ENCODE data around the gene METTL26. TPM values are rescaled to one million over a fixed set of nuclear protein-coding genes. Genes with fewer than 3 reads are reported as not detected.

METTL26 gene
- total and polyA plus RNA-seq, 4 donors, result 26.3 to 69.1 (median 41.4) TPM

- Histone ChIP-seq H3K4me1 (ENCODE audit: control insufficient read depth in 4 of 4, insufficient read depth in 4 of 4, low read length in 3 of 4) (peaks cover 4 to 22% (median 11%) of the 10 kb centered on the region in 4 donors), H3K9ac (ENCODE audit: low read depth in 1 of 2, low read length in 2 of 2) (no peak overlapping the region), H3K4me3 (ENCODE audit: low read depth in 1 of 3, low read length in 3 of 3) (no peak overlapping the region), H3K27me3 (ENCODE audit: control insufficient read depth in 4 of 4, insufficient read depth in 4 of 4, low read length in 3 of 4) (no peaks in the 10 kb centered on the region), H3K9me3 (ENCODE audit: control insufficient read depth in 4 of 4, low read length in 3 of 4) (no peaks in the 10 kb centered on the region), H3K27ac (ENCODE audit: low read depth in 1 of 2, low read length in 2 of 2) (peak overlapping the region in 1 of 2 donors; percentile 42), H3K36me3 (ENCODE audit: control insufficient read depth in 4 of 4, insufficient read depth in 3 of 4, low read depth in 1 of 4, low read length in 3 of 4) (peaks cover 0 to 8% (median 2%) of the 10 kb centered on the region in 4 donors)
- DNase-seq (ENCODE audit: low spot score), result peak; percentile 50
- TF ChIP-seq RAD21 (IDR thresholded peaks at IDR 0.05) (peak; percentile 86 to 87), CTCF (IDR thresholded peaks at IDR 0.05; ENCODE audit: low read depth, low read length, missing input control) (peak; percentile 72), FOXA1 (IDR thresholded peaks at IDR 0.05) (no peak)
- WGBS, result 68% methylated on average over 28 of the region's 28 CpGs
Measured at GRCh38 chr16:610513-611381, 25.4 kb downstream of the METTL26 start.

- WGBS, result 68% methylated on average over 14 of the region's 14 CpGs
- no peak overlapping the region for H3K9ac ChIP-seq (ENCODE audit: low read depth in 1 of 2, low read length in 2 of 2)
- no peak for TF ChIP-seq ZBTB33 (IDR thresholded peaks at IDR 0.05)
- TF ChIP-seq NR2F2 (IDR thresholded peaks at IDR 0.05), result no peak
- peak; percentile 14 to 34 for TF ChIP-seq HNF4A (conservative IDR thresholded peaks at IDR 0.05)
- TF ChIP-seq REST (IDR thresholded peaks at IDR 0.05), result no peak
- no peak for TF ChIP-seq YY1 (IDR thresholded peaks at IDR 0.05)
- no peaks in the 10 kb centered on the region for H3K27me3 ChIP-seq (ENCODE audit: control insufficient read depth in 4 of 4, insufficient read depth in 4 of 4, low read length in 3 of 4)
- DNase-seq (ENCODE audit: low spot score), result no peak
- peaks cover 0 to 8% (median 2%) of the 10 kb centered on the region in 4 donors for H3K36me3 ChIP-seq (ENCODE audit: control insufficient read depth in 4 of 4, insufficient read depth in 3 of 4, low read depth in 1 of 4, low read length in 3 of 4)
- H3K9me3 ChIP-seq (ENCODE audit: control insufficient read depth in 4 of 4, low read length in 3 of 4), result no peaks in the 10 kb centered on the region
- peak overlapping the region; percentile 21 to 42 for H3K27ac ChIP-seq (ENCODE audit: low read depth in 1 of 2, low read length in 2 of 2)
- no peak overlapping the region for H3K4me3 ChIP-seq (ENCODE audit: low read depth in 1 of 3, low read length in 3 of 3)
- H3K4me1 ChIP-seq (ENCODE audit: control insufficient read depth in 4 of 4, insufficient read depth in 4 of 4, low read length in 3 of 4), result peaks cover 2 to 17% (median 10%) of the 10 kb centered on the region in 4 donors
Measured at GRCh38 chr16:609984-610383, 26.1 kb downstream of the METTL26 start.
